Amygdala (tissue), 56 donors: ENCODE measurements around the gene HKDC1.
"Not testable (repeated sequence)": the region's sequence is repeated elsewhere in the genome, so short reads cannot be mapped to it uniquely, and the experiment has no call there.

Experiments
- DNase-seq, 56 donors: peaks; one replicate each; lab custom pipeline; 2025; lab: John Stamatoyannopoulos, UW

The HKDC1 gene

DNA sequence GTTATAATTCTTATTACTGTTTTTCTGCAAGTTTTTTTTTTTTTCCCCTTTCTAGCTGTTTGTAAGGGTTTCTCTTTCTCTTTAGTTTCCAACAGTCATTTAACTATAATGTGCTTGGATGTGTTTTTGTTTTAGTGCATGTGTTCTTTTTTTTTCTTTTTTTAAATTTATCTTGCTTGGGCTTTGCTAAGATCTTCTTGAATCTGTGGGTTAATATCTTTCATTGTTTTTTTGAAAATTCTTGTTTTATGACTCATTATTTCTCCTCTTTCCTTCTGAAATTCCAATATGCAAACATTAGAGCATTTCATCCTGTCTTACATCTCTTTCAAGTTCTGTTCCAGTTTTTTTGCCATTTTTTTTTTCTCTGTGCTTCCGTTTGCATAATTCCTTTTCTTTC is 52.5 kb downstream of the HKDC1 start:
- no peak for DNase-seq

DNA sequence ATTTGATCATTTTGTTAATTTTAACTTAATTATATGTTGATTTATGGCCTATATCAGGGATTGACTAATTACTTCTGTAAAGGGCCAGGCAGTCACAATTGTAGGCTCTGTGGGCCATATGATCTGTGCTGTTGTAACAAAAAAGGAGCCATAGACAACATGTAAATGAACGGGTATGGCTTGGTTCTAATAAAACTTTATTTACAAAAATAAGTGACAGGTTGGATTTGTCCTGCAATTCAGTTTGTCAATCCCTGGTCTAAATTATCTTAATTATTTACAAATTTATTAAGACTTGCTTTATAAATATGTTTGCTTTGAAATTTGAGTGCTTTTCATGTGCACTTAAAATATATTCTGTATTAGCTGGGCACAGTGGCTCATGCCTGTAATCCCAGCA is 55.3 kb downstream of the HKDC1 start:
- no peak for DNase-seq

DNA sequence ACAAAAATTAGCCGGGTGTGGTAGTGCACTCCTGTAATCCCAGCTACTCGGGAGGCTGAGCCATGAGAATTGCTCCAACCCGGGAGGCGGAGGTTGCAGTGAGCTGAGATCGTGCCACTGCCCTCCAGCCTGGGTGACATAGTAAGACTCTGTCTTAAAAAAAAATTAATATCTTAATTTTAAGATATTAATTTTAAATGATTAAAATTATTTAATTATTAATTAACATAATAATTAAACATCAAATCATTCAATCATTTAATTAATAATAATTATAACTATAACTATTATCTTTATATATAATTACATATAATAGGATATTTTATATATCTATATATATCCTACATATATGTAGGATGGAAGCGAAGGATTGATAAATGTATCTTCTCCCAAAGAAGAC is 56.4 kb downstream of the HKDC1 start:
- no peak for DNase-seq

DNA sequence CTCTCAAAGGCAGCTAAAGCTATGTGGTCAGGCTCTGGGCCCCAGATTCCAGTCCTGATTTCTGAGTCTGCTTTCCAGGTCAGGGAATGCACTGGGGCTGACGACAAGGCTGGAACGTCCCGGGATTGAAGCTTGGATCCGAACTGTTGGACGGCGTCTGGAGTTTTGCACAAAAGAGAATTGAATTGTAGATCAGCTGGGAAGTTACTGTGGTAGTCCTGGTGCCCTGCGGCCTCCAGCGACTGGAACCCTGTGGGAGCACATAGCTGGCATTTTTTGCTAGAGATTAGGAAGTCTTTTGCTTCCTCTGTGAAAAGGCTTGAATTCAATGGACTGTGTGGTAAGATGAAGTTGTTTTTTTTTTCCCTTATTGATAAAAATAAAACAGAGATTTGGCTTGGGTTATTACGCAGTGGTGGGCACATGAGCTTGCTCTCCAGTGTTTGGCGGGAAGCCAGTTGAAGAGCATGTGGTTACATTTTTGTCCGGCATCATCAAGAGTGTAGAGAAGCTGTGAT is 58.4 kb downstream of the HKDC1 start, which contains the start of gene HK1:
Gene HK1 (plus strand): TSS at position 51 of the 518 bp plus-strand sequence.
- DNase-seq, result peak in 11 of 56 donors; percentile 1 to 30 (median 8)

DNA sequence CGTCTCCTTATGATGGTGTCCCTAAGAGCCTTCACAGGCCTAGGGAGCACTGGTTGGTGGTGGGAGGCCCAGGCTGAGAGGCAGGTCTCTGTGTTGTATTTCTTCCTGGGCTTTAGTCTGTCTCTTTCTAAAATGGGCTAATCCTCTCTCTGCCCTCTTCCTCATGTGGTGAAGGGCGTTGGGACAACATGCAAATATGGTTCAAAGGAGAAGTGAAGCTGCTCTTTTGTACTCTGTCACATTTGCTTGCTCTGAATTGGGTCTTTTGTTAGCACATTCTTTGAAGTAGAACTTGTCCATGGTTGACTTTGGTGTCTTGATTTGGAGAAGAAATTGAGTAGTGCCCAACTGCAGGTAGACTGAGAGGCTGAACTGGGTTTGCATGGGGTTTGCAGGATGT is 59.0 kb downstream of the HKDC1 start:
- no peak for DNase-seq

DNA sequence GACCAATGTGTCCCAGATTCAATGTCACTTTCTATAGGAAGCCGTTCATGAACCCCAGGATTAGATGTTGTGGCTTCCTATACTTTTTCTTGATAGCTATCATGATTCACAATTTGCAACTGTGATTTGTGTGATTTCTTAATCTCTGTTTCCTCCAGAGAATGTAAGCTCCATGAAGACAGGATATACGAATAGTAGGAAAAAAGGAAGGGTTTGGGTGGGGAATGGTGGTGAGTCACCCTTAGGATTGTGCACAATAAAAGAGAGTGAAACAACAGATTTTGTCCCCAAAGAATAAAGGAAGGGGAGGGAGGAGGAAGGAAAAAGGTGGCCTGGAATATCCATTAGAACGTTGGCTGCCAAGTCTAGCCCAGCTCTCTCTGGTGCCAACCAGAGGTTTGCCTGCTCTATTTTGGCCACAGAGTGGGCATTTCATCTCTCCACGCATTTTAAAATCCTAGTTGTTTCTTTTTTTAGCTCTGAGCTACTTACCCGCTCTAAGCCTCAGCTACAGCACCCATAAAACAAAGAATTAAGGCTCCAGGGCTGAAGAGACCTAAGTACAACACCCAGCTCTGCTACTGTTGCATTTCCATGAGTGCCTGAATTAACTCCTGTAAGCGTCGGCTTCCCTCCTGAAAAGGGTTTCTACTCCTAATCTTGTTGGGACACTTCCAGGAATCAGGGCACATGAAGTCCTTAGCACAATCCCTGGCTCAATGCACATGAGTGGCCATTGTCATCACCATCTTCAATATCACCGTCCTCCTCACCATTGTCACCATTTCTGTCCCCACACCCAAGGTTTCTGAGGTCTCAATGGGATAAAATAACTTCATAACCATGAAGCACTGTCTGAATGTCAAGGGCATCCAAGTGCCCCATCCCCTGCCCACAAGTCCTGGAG is 61.6 kb downstream of the HKDC1 start:
- peak in 1 of 56 donors; percentile 1 for DNase-seq

DNA sequence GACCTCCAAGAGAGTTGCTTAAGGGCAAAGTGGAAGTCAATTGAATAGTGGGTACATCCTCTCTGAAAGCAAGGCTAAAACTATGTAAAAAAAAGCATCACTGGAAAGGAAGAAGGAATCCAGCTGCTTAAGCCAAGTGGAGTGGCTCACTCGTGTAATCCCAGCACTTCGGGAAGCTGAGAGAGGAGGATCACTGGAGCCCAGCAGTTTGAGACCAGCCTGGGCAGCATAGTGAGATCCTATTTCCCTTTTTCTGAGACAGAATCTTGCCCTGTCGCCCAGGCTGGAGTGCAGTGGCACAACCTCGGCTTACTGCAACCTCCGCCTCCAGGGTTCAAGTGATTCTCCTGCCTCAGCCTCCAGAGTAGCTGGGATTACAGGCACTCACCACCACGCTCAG is 64.3 kb downstream of the HKDC1 start:
- DNase-seq, result not testable (repeated sequence)

DNA sequence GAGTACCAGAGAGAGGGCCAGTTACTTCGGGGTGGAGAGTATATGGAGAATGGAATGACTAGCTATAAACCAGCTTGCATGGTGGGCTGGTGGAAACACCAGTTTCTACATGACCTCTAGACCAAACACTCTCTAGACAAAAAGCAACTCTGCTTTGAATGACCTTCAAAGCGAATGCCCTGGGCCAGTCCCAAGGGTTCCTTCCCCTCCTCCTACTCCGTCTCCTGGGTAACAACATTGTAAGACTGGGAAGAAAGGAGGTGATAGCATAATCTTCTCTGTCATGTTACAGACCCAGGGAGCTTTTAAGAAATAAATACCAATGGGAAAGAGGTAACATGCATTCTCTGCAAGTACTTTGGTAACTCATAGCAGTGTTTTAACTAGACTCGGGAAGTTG is 65.6 kb downstream of the HKDC1 start:
- no peak for DNase-seq

DNA sequence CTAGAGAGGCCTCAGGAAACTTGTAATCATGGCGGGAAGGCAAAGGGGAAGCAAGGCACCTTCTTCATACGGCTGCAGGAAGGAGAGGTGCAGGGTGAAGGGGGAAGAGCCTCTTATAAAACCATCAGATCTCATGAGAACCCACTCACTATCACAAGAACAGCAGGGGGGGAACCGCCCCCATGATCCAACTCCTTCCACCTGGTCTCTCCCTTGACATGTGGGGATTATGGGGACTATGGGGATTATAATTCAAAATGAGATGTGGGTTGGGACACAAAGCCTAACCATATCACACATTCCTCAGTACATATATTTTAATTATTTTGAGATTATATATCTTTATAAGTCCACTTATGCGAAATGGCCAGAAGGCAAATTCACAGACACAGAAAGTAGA is 67.0 kb downstream of the HKDC1 start:
- DNase-seq, result no peak

DNA sequence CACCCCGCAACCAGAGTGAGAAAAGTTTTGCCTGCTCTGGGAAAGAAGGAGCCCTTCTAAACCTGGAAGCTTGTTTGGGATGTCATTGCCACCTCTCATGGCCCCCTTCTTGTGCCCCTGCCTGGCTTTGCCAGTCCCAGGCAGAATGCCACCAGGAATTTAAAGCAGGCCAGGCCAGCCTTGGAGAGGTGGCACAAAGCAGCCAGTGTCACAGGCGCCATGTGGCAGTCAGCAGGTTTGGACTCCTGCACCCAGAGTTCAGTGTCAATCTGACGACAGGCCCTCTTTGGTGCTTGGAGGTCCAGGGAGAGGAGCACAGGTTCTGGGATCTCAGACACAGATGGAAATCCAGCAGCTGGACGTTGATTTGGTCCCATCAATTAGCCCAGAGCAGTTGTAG is 70.9 kb downstream of the HKDC1 start:
- DNase-seq, result peak in 18 of 56 donors; percentile 2 to 37 (median 6)

DNA sequence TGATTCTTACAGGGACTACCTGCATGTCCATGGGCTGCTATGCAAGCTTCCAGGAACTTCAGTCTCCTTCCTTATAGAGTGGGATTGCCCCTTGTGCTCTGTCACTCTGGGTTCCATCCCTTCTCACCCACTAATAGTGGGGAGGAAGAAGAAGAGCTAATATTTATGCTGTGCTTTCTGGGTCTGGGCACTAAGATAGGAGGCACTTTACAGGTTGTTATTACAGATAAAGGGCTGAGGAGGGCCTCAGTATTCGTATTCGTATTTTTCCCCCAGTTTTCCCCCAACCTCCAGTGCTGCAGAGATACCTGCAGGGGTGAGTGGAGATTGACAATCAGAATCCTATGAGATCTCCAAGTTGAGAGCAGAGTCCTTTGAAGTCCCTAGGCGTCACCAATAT is 72.3 kb downstream of the HKDC1 start:
- DNase-seq, result no peak

DNA sequence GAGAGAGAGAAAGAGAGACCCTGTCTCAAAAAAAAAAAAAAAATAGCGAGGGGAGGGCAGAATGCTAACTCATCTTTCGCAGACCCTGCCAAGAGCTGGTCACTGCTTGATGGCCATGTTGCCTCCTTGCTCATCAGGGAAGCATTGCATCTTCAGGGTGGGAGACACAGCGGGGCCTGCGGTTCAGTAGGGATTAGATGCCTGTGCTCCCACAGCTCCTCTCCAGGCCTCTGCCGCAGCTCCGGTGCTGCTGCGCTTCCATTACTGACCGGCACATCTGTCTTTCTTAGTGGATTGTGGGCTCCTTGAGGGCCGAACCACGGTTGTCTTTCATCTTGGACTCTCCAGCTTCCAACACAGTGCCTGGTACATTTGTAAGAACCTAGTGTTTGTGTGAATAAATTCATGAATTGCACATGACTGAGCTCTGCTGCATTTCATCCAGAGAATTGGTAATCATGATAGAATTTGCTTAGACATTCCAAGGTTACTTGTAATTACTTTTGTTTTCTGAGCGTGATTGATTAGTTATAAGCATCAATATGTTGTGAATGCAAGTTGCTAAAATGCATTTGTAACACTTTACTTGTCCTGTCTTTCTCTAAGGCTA is 75.0 kb downstream of the HKDC1 start:
- no peak for DNase-seq

DNA sequence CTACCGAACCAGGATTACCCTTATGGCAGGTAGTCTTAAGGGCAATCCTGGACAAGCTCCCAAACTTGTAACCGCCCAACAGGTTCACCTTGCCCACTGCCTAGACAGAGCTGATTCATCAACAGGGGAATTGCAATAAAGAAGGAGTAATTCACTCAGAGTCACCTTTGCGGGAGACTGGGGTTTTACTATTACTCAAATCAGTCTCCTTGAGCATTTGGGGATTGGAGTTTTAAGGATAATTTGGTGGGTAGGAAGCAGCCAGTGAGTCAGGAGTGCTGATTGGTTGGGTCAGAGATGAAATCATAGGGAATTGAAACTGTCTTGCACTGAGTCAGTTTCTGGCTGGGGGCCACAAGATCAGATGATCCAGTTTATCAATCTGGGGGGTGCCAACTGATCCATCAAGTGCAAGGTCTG is 83.5 kb downstream of the HKDC1 start:
- DNase-seq, result no peak

DNA sequence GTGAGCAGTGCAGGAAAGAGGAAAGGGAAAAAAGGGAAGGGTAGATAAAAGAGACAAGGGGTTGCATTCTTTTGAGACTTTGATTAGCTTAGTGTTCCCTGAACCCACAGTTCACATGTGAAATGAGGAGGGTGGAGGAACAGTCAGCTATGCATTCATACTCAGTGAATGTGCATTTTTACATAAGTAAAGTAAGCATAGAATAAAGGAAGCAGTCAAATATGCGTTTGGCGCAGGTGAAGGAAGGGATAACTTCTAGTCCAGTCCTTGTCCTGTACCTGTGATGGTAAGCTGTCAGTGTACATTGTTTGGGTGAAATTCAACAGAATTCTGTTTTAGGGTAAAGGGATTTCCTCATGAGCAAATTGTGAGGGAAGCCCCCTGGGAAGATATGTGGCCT is 86.3 kb downstream of the HKDC1 start:
- no peak for DNase-seq

DNA sequence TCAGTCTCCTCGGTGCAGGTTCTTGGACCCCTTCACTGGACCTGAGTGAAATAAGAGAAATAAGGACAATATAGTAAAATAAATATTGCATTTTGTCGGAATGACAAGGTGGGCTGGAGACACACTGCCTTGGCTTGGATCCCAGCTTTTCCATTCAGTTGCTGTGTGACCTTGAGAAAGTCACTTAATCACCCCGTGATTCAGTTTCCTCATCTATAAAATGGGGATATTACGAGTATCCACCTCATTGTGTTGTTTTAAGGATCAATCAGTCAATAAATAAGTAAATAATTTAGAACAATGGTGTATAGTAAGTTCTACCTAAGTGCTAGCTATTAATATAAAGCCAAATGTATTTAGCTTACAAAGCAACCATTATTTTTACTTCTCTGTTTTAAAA is 87.3 kb downstream of the HKDC1 start:
- no peak for DNase-seq

DNA sequence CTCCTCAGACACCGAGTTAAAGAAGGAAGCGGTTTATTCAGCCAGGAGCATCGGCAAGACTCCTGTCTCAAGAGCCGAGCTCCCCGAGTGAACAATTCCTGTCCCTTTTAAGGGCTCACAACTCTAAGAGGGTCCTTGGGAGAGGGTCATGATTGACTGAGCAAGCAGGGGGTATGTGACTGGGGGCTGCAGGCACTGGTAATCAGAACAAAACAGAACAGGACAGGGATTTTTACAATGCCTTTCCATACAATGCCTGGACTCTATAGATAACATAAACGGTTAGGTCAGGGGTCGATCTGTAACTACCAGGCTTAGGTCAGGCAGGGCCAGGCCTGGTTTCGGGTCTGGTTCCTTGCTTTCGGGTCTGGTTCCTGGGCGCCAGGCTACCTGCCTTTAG is 88.2 kb downstream of the HKDC1 start:
- not testable (repeated sequence) for DNase-seq

DNA sequence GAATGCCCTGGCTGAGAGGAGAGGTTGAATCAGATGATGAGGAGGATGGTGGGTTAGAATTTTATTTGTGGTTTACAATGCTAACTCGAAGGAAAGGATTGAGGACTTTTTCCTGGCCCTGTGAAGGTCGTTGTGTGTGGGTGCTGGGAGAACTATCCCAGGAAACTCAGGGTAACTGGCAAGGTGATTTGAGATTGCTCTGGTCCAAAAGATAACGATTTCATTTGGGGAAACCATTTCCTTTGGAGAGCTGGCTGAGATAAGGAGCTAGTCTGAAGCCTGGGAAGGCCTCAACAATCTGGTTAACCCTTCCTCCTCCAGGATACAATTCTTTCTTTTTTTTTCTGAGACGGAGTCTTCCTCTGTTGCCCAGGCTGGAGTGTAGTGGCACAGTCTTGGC is 91.2 kb downstream of the HKDC1 start:
- no peak for DNase-seq

DNA sequence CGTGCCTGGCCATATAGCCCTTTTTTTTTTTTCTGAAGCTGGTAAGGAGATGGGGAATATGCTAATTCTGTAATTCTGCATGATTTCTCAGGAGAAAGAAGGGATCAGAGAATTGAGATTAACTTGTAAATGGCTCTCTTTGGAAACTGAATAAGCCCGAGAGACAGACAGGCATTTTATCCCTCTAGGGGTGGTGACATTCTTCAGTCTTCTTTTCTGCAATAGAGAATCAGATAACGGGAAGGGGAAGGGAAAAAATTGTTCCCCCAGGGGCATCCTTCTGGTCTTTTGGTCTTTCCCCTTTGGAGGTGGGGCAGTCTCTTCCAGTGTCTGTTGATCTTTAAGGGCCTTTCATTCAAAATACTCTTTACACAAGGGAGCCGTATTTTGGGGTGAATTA is 92.4 kb downstream of the HKDC1 start:
- no peak for DNase-seq

DNA sequence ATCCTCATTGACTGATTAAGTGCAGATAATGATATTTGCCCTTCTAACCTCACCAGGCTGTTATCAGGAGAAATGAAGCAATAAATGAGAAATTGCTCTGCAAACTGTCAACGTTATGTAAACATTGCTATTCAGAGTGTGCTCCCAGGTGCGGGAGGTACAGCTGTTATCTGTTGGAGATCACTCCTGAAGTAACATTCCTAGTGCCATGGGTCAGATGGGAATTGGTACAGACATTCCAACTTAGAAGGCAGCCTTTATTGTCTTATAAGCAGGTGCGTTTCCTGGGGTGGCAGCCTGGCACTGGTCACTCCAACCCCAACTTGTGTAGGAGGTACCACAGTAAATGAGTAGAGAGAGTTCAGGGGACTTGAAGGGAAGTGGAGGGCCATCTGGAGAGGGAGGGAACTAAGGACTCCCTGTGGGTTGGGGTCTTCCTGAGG is 95.0 kb downstream of the HKDC1 start:
- no peak for DNase-seq

DNA sequence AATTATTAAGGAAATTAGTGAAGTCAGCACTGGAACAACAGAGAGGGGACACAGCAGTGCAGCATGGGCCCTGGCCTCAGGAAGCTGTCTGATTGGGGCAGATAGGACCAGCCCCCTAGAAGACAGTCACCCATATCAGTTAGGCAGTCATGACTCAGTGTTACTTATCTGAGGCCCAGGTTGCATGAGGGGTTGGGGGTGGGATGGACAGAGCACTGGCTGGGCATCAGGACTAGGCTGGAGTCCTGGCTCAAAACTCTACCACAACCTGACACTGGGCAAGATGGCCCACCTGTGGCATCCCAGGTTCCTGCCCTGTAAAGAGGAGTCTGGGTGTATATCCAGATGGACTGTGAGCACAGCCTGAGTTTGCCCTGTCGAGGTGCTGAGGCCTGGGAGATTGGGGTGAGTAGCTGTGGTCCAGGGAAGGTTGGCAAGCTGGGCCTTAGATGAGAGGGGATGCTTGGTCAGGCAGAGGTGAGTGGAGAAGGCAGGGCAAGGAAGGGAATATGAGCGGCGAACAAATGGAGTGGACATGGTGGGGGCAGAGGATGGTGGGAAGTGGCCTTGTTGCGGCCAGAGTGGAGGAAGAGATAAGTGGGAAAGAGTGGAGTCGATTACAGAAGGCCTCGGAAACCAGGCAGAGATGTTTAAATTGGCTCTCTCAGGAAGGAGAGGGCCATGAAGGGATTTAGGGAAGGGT is 95.6 kb downstream of the HKDC1 start:
- no peak for DNase-seq
